Lower leg skin (tissue), 4 donors: ENCODE measurements around the gene SLC5A2. TPM values are rescaled to one million over a fixed set of nuclear protein-coding genes. Genes with fewer than 3 reads are reported as not detected.

ENCODE experiments used
- DNase-seq, 2 donors: peaks; one replicate each; pipeline ENCODE4 v3.0.0-alpha.2; 2019; ENCODE audit warnings: low spot score in 2 of 2
- H3K4me3 ChIP-seq: fragments of 200-600 bp; sonication (generic); 2 replicates; pipeline ENCODE4 v1.5.1; 2017; ENCODE audit warnings: mild to moderate bottlenecking, low read depth; ENCODE audit not compliant: poor library complexity, severe bottlenecking
- CTCF ChIP-seq, 3 donors: fragments of 450-650 bp; IDR thresholded peaks; one replicate each; pipeline ENCODE4 v1.5.1; 2016; ENCODE audit warnings: antibody characterized with exemption in 3 of 3, mild to moderate bottlenecking in 3 of 3, moderate library complexity in 2 of 3
- POLR2A ChIP-seq, 2 donors: fragments of 450-650 bp; IDR thresholded peaks; one replicate each; pipeline ENCODE4 v1.6.1; 2016 to 2017; ENCODE audit warnings: antibody characterized with exemption in 2 of 2, mild to moderate bottlenecking in 1 of 2, moderate library complexity in 1 of 2
- WGBS, 2 donors: methylation state at CpG; one replicate each; pipeline ENCODE4 v1.1.5; 2018; 5-methylcytosine and 5-hydroxymethylcytosine counted together
- intact Hi-C: fragments of 100-400 bp; cut with DNase I; formaldehyde crosslinking; loops from one replicate; pipeline ENCODE4 v1.15.0; 2023; ENCODE audit warnings: low total_unique reads
- total RNA-seq, 4 donors: library from RNA; depleted of rRNA; stranded (reverse); fragments of >200 nt; gene quantifications; one replicate each; pipeline ENCODE4 v1.1.0, GENCODE V29; 2016

The SLC5A2 gene
- total RNA-seq, 4 donors from 2014 or later = 0.17 to 0.27 (median 0.21) TPM

GRCh38 chr16:31464781-31465260 lies 18.1 kb upstream of the SLC5A2 start:
- no peak for TF ChIP-seq CTCF (IDR thresholded peaks at IDR 0.05)
- TF ChIP-seq POLR2A (IDR thresholded peaks at IDR 0.05) = no peak
- intact Hi-C loops = no loop called here
- DNase-seq = no peak
- WGBS, 2 donors = 90 to 94% methylated on average over 15 to 17 of the region's 17 CpGs
- no peak overlapping the region for H3K4me3 ChIP-seq

GRCh38 chr16:31465788-31466370 lies 17.0 kb upstream of the SLC5A2 start:
- TF ChIP-seq POLR2A (IDR thresholded peaks at IDR 0.05) = no peak
- TF ChIP-seq CTCF (IDR thresholded peaks at IDR 0.05) = no peak
- no peak for DNase-seq
- 90 to 91% methylated on average over 20 of the region's 20 CpGs for WGBS, 2 donors
- H3K4me3 ChIP-seq = no peak overlapping the region
- intact Hi-C loops = no loop called here

GRCh38 chr16:31466381-31466841 lies 16.5 kb upstream of the SLC5A2 start:
- no peak overlapping the region for H3K4me3 ChIP-seq
- intact Hi-C loops = no loop called here
- WGBS, 2 donors = 92 to 97% methylated on average over 9 to 12 of the region's 18 CpGs
- TF ChIP-seq CTCF (IDR thresholded peaks at IDR 0.05) = no peak
- TF ChIP-seq POLR2A (IDR thresholded peaks at IDR 0.05) = no peak
- no peak for DNase-seq

- 76 to 81% methylated on average over 5 of the region's 5 CpGs for WGBS, 2 donors
- intact Hi-C loops = no loop called here
- DNase-seq = no peak
- TF ChIP-seq CTCF (IDR thresholded peaks at IDR 0.05) (no peak), POLR2A (IDR thresholded peaks at IDR 0.05) (no peak)
- no peak overlapping the region for H3K4me3 ChIP-seq
These were observed 15.7 kb upstream of the SLC5A2 start for GRCh38 chr16:31467151-31467773.

- 84 to 94% methylated on average over 5 of the region's 5 CpGs for WGBS, 2 donors
- no peak overlapping the region for H3K4me3 ChIP-seq
- DNase-seq = no peak
- TF ChIP-seq CTCF (IDR thresholded peaks at IDR 0.05) = no peak
- TF ChIP-seq POLR2A (IDR thresholded peaks at IDR 0.05) = no peak
- intact Hi-C loops = no loop called here
These were observed 15.1 kb upstream of the SLC5A2 start for GRCh38 chr16:31467858-31468257.
